GM21786 (cell line): ENCODE measurements around the gene KRTAP10-7.
"Not testable (repeated sequence)": the region's sequence is repeated elsewhere in the genome, so short reads cannot be mapped to it uniquely, and the experiment has no call there.

ENCODE experiments used
- ATAC-seq: cut with Tn5 transposase; IDR thresholded peaks from one replicate; pipeline ENCODE4 v1.9.1; 2021; ENCODE audit not compliant: unreplicated experiment

KRTAP10-7 gene

DNA sequence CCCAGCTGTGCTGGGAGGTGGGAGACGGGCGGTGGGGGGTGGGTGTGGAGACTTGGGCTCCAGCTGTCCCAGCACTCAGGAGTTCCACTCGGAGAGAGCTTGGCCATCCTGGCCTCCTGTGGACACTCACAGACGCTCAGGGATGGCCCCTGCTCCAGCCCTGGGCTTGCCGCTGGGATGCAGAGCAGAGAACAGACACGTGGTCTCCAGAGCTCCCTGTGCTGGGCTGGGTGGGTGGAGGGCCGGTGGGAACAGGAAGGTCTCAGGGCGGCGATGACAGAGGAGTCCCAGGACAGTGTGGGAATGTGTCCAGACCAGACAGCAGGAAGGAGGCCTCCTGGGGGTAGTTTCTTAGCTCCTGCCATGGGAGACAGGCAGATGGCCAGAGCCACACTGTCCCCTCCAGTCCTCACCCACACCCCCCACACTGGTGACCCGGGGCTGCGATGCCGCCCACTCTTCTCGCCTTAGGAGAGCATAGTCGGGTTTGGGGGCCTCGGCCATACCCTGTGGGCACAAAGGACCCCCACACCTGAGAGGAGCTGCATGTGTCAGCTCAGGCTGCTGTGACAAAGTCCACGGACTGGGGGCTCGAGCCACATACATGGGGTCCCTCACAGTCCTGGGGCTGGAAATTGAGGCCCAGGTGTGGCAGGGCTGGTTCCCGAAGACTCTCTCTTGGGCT is 28.5 kb downstream of the KRTAP10-7 start:
- no peak for ATAC-seq

DNA sequence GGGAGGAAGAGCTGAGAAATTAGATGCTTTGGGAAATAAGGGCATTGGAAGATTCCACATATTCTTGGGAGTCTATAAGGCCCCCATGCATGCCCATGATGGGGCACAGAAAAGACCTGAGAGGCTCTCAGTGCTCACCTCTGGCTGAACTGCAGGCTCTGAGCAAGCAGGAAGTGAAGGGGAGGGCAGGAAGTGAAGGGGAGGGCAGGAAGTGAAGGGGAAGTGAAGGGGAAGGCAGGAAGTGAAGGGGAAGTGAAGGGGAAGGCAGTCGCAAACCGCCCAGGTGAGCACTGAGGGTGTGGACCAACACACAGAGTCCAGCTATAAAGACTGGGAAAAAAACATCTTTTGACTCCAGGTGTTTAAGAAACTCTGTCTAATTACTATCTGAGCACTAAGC is 30.0 kb downstream of the KRTAP10-7 start:
- ATAC-seq: no peak

DNA sequence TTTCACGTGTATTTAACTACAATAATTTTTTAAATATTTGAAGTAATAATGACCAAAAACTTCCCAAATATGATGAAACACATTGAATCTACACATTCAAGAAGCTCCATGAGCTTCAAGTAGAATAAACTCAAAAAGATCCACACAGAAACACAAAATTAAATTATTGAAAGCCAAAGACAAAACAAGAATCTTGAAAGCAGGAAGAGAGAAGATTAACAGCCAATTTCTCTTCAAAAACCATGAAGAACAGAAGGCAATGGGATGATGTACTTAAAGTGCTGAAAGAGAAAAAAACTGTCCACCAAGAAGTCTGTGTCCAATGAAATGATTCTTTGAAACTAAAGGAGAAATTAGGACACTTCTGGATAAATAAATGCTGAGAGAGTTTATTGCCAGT is 31.7 kb downstream of the KRTAP10-7 start:
- ATAC-seq: no peak

DNA sequence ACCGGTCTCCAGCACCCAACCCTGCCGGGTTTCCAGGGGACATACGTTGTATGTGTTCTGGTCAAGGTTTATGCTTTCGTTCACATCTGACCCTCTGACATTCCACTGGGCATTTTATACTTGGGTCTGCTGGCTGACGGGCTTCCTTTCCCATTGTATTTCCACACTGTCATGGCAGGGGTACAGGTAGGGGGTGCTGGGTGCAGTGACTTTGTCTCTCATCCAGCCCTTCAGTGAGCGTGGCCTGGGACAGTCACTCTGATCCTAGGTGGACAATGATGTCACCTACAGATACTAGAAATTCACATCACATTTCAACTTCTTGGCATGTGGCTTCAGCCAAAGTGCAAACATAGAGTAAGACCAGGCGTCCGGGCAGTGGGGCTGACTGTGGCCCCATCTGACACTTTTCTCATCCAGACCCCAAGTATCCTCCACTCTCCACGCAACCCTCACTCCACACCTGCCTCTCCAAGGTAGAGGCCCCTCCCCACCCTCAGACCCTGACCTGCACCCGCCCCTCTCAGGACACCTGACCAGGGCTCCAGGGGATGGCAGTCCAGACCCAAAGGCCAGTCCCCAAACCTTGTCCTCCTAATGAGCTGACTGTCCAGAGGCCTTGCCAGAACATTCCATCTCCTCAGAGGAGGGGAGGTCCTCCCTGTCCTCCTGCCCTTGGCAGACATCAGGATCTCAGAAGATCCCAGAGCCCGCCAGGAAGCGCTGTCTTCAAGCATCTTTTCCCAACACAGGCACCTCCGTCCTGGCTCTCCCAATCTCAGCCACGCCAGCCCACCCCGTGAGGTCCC is 36.0 kb downstream of the KRTAP10-7 start:
- ATAC-seq: no peak

DNA sequence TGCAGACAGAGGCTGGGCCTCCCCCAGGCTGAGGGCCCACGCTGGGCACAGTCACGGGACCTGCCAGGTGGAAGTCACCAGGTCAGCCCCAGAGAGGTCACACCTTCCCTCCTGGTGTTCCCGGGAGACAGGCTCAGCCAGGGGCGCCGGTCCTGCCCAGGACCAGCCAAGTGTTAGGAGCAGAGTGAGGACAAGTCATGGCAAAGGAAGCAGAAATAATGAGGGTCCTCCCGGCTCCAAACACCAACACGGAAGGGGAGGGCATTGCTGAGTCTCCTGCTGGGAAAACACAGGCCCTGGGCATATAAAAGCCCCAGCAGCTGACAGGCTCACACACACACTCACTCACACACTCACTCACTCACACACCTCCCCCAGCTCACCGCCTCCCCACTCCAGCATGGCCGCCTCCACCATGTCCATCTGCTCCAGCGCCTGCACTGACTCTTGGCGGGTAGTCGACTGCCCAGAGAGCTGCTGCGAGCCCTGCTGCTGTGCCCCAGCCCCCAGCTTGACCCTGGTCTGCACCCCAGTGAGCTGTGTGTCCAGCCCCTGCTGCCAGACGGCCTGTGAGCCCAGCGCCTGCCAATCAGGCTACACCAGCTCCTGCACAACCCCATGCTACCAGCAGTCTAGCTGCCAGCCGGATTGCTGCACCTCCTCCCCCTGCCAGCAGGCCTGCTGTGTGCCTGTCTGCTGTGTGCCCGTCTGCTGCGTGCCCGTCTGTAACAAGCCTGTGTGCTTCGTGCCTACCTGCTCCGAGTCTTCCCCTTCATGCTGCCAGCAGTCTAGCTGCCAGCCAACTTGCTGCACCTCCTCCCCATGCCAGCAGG is 36.8 kb downstream of the KRTAP10-7 start, which contains the start of gene KRTAP10-10:
Gene KRTAP10-10 (plus strand): TSS at position 339 of the 833 bp plus-strand sequence. CDS start 62 bp downstream, at position 401.
- ATAC-seq: no peak

DNA sequence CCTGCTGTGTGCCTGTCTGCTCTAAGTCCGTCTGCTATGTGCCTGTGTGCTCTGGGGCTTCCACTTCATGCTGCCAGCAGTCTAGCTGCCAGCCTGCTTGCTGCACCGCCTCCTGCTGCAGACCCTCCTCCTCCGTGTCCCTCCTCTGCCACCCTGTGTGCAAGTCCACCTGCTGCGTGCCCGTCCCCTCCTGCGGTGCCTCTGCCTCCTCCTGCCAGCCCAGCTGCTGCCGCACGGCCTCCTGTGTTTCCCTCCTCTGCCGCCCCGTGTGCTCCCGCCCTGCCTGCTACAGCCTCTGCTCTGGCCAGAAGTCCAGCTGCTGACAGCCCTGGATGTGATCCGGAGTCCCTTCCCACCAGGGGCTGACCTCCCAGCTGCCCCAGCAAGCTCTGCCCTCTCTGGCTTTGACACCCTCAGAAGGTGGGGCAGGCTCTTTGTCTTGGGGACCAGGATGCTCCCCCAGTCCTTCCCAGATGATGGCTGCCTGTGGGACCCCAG is 37.5 kb downstream of the KRTAP10-7 start:
- not testable (repeated sequence) for ATAC-seq

DNA sequence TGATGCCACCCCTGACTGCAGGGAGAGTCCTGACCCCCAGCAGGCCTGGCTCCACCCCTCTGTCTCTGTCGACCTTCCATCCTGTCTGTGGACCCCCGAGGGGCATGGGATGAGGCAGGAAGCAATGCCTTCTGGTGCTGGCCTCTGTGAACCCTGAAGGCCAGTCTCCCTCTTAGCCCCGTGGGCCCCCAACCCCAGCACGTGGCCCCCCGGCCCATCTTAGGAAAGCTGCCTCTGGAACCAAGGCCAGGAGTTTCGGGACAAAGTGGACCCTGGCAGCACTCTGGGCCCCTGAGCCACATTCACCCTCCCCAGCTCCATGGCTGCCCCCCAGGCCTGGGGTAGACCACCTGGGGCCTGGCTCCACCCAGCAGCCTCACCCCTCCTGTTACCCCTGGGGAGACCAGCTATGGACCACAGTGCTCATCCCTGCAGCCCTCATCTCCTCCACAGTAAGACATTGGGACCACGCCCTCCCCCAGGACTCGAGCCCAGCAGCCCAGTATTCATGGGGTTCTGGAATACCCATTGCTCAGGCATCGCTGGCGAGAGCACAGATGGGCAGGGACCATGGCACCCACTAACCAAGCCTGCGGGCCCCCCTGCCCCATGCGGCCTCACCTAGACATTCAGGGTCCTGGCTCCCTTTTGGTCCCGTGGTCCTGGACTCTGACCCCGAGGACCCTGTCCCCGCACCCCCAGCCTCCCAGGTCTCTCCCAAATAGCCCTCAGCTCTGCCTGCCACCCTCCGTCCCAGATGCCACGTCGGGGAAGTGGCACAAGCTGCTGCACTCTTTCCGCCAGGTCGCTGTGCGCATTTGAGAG is 38.3 kb downstream of the KRTAP10-7 start:
- ATAC-seq: not testable (repeated sequence)

DNA sequence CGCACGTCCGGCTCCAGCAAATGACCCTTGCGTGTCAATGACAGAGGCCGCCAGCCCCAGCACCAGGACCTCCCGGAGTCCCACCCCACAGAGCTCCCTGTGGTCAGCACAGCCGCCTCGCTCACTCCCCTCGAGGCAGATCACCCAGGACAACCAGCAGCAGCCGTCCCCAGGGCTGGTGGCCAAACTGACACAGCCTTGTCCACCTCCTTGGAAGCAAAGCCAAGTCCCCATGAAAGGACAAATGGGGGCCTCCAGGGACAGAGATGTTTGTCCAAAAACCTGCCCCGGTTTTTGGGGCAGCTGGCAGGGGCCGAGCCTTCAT is 38.9 kb downstream of the KRTAP10-7 start:
- ATAC-seq: no peak

DNA sequence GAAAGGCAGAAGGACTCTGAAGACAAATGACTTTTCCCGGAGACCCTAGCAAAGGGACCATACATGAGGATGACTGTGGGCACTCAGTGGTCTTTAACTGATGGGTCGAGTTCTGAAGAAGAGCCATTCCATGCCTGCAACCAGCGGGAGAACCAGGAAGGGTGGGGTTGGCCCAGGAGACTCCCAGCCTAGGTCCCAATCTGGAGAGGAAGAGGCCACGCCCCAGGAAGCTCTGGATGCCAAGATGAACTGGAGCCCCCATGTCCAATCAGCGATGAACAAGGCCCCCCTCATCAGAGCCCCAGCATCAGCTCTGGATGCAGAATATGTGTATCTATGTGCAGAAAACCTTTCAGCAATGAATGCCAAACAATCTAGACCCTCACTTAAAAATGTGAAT is 40.4 kb downstream of the KRTAP10-7 start:
- ATAC-seq: no peak

DNA sequence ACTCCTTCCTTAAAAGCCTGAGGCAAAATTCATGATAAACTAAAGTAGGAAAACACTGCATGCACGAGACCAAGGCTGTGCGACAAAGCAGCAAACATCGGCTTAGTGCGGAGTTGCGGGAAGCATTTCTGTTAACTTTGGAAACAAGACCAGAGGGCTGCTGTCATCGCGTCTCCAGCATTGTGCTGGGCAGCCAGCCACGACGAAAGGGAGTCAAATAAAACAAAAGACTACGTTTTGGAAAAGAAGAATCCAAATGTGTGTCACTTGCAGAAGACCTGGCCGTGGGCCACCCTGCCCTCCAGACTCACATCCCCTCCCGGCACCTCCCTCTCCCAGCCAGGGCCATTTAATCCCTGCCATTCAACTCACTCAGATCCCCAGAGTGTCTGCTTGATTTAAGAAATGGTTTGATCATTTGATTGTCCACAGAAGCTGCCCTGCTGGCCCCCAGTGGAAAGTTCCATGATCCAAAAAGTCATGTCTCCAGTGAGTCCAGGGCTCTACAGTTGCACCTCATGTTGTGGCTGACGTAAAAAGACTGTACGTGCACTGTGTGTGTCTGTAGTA is 43.4 kb downstream of the KRTAP10-7 start:
- ATAC-seq: no peak

DNA sequence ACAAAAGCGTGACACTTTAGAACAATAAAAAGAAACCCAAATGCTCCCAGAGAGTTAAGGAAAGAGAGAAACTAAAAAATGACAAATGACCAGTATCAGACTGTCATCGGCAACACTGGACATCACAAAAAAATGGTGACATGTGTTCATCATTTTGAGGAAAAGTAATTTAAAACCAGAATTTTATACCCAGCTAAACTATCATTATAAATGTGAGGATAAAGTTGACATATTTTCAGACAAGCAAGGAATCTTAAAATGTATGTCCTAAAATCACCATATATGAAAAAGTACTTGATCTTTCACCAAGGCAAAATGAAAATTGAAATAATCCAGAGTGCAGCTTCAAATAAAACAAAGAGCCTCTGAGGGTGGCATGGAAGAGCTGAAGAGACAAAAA is 44.5 kb downstream of the KRTAP10-7 start:
- no peak for ATAC-seq

DNA sequence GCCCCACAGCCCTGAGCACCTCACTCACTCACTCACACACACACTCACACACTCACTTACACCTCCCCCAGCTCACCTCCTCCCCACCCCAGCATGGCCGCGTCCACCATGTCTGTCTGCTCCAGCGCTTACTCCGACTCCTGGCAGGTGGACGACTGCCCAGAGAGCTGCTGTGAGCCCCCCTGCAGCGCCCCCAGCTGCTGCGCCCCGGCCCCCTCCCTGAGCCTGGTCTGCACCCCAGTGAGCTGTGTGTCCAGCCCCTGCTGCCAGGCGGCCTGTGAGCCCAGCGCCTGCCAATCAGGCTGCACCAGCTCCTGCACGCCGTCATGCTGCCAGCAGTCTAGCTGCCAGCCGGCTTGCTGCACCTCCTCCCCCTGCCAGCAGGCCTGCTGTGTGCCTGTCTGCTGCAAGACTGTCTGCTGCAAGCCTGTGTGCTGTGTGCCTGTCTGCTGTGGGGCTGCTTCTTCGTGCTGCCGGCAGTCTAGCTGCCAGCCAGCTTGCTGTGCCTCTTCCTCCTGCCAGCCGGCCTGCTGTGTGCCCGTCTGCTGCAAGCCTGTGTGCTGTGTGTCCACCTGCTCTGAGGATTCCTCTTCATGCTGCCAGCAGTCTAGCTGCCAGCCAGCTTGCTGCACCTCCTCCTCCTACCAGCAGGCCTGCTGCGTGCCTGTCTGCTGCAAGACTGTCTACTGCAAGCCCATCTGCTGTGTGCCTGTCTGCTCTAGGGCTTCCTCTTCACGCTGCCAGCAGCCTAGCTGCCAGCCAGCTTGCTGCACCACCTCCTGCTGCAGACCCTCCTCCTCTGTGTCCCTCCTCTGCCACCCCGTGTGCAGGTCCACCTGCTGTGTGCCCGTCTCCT is 46.2 kb downstream of the KRTAP10-7 start, which contains the start of gene KRTAP10-11:
Gene KRTAP10-11 (plus strand): TSS at position 49 of the 856 bp plus-strand sequence. CDS start 45 bp downstream, at position 94.
- ATAC-seq: not testable (repeated sequence)

DNA sequence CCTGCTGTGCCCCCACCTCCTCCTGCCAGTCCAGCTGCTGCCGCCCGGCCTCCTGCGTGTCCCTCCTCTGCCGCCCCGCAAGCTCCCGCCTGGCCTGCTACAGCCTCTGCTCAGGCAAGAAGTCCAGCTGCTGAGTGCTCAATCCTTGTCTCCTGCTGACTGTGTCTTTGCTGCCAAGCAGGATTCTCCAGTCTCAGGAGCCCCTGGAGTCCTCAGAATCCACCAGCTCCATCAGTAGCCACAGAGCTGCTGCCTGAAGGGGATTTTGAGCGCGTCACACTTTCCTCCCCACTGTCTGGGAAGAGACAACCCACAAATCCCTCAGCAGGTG is 46.8 kb downstream of the KRTAP10-7 start:
- ATAC-seq: no peak

DNA sequence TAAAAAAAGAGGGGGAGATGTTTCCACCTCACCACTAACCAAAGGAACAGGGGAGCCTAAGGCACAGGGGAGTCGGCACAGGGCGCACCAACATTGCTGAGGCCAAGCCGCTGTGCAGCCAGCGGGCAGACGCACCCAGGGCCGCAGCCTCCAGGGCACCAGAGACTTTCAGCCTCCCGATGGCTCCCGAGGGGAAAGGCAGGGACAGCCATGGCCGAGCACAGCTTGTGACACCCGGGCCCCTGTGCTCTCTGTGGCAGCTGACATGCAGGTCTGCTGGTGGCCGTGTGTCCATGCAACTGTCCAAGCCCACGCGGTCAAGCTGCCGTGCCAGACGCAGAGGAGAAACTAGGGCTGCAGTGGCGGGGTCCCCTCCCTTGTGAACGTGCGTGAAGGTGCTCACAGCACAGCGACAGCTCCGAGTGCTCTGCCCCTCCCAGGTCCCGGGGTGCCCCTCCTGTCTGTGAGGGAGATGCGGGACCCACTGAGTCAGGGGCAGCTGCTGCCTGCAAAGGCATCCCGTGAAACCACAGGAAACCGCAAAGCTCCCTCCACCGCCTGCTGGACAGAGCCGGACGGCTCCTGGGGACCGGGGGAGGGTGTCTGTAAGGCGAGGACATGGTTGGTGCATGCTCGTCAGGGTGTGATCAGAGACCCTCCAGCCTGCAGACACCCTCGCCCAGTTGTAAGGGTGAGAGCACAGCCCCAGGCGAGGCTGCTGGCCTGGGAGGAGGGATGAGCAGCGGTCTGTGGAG is 48.3 kb downstream of the KRTAP10-7 start:
- no peak for ATAC-seq

DNA sequence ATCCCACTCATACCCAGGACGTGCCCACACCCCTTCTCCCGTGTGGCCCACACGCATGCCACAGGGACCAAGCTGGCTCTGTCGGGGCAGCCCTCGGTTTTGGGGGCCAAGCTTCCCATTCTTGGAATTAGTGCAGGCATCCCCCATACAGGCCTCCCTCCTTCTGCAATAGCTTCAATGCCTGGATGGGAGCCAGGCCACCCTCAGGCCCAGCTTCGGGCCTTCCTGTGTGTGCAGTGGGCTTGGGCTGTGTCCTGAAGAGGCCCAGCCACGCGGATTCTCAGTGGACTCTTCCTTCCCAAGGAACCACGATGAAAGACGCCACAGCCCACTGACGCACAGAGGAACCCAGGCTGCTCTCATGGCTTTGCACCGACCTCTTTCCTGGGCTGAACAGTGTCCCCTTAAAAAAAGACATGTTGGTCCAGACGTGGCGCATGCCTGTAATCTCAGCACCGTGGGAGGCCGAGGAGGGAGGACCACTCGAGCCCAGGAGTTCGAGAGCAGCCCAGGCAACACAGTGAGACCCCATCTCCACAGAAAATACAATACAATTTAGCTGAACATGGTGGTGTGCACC is 49.2 kb downstream of the KRTAP10-7 start:
- no peak for ATAC-seq

DNA sequence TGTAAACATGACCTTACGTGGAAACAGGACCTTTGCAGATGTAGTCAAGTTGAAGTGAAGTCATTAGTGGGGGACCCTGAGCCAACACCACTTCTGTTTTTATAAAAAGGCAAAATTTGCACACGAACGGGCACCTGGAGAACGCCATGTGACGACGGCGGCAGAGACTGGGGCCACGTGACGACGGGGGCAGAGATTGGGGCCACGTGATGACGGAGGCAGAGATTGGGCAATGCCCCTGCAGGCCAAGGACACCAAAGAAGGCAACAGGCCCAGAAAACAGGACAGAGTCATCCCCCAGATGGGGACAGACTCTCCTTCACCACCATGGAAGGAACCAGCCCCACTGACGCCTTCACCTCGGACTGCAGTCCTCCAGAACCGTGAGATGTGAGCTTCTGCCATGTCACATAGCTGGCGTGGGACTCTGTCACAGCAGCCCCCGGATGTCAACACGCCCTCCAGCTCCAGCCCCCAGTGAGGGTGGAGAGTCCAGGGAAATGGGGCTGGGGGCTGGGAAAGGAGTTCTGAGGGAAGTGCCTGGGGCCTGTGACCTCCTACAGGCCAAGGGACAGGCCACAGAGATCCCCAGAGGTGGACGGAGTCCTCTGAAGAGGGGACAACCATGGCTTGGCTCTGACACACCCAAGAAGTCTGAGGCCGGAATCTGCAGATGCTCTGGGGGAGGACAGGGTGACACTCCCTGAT is 50.0 kb downstream of the KRTAP10-7 start:
- ATAC-seq: no peak

DNA sequence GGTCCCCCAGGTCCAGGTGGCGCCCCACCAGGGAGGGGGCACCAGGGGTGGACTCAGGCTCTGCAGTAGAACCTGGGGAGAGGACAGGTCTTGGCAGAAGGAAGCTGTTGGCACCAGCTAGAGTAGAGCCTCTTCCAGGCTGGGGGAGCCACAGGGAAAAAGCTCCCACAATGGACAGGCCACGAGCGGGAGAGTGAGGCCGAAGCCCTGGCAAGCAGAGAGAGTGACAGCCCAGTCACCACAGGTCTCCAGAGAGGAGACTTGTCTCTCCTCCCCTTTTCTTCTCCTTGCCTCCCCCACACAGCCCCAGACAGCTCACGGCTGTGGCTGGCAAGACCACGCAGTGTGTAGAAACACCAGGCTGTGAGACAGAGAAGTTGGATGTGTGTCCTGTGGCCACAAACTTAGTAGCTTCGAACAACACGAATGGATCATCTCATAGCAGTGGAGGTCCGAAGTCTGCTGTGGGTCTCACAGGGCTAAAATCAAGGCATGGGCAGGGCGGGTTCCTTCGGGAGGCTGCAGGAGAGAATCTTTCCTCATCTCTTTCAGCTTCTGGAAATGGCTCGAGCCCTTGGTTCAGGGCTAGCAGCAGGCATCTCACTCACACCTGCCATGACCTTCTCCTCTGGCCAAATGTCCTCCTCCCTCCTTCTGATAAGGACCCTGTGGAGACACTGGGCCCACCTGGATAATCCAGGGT is 50.7 kb downstream of the KRTAP10-7 start:
- ATAC-seq: no peak
